ENCODE data around the gene NRBP1. TPM values are rescaled to one million over a fixed set of nuclear protein-coding genes. Genes with fewer than 3 reads are reported as not detected.

Gene NRBP1
- total and polyA plus RNA-seq, 9 of the 15 experiments (the other 6 are each of a cell fraction or from before 2014, with no cell fraction given): 2.9 to 84.5 (median 36.9) TPM

- BruUV-seq (replicated peaks): no TSS peak
- FAIRE-seq (no peak), ATAC-seq (no peak), DNase-seq (ENCODE audit: extremely low read depth in 1 of 4, low spot score in 3 of 4) (no peak)
- TF ChIP-seq NCOR1 (IDR thresholded peaks at IDR 0.05) (no peak), ZNF316 (IDR thresholded peaks at IDR 0.05) (peak; percentile 46; the same call in 1 of the 2 replicates), CREB3L1 (IDR thresholded peaks at IDR 0.05; ENCODE audit: borderline replicate concordance, low read depth) (no peak), PREB (CRISPR knock-in tag; IDR thresholded peaks at IDR 0.05) (no peak)
- intact Hi-C loops (cut with micrococcal nuclease) (no loop called here), in situ Hi-C loops (cut with MboI) (no loop called here)
- ChIA-PET POLR2A (interaction anchor here (0.6 kb wide), 1 partner anchor 271 kb away, joined by 4 read pairs; no protein-coding TSS in a partner anchor), CTCF (ENCODE audit: low intra/inter-chr PET ratio) (no interaction called here)
- H3K79me2 ChIP-seq (ENCODE audit: control insufficient read depth, insufficient read depth, low read length): peaks cover 21% of the 10 kb centered on the region
- no peaks in the 10 kb centered on the region for H3K9me1 ChIP-seq (ENCODE audit: control insufficient read depth, insufficient read depth, low read length)
- H3K4me2 ChIP-seq (ENCODE audit: insufficient read depth, low read length): no peak overlapping the region
- H3K27ac ChIP-seq (ENCODE audit: extremely low read depth, low read depth, low read length): no peak overlapping the region
- no peaks in the 10 kb centered on the region for H3K9me3 ChIP-seq (replicated peaks; ENCODE audit: control insufficient read depth, insufficient read depth, low read depth, low read length)
- H2AFZ ChIP-seq (ENCODE audit: low read depth, low read length): peak overlapping the region; percentile 27
- no peak overlapping the region for H3K9ac ChIP-seq (ENCODE audit: insufficient read depth in 1 of 2, low read depth in 2 of 2, low read length in 2 of 2)
- no peaks in the 10 kb centered on the region for H3K27me3 ChIP-seq (ENCODE audit: control insufficient read depth in 2 of 2, insufficient read depth in 2 of 2, low read length in 2 of 2)
- 71% methylated on average over 9 of the region's 9 CpGs for WGBS (ENCODE audit: insufficient coverage, low coverage, missing lambda C conversion rate)
- H3K4me3 ChIP-seq: no peak overlapping the region
- peaks cover 1% of the 10 kb centered on the region; the same call in 1 of the 3 replicates for H3K36me3 ChIP-seq (ENCODE audit: control insufficient read depth, insufficient read depth, low read length)
- no peaks in the 10 kb centered on the region for H4K20me1 ChIP-seq (replicated peaks; ENCODE audit: control insufficient read depth, insufficient read depth, low read length)
- peaks cover 6 to 20% of the 10 kb centered on the region in 2 experiments; a peak in 4 of 5 replicates for H3K4me1 ChIP-seq (replicated peaks in 1 of 2; ENCODE audit: control insufficient read depth in 2 of 2, insufficient read depth in 2 of 2, low read length in 2 of 2)
Observed at GRCh38 chr2:27412419-27413152, 15.8 kb upstream of the NRBP1 start.

All from K562 (cell line).